Measurements from ENCODE around the gene PTCRA.
A peak's percentile ranks its signal among the peaks of the same experiment; 100 is the strongest.
"Not testable (repeated sequence)": the region's sequence is repeated elsewhere in the genome, so short reads cannot be mapped to it uniquely, and the experiment has no call there.

Gene PTCRA

GRCh38 chr6:42915732-42916131 is at the start of gene PTCRA:
Gene PTCRA (plus strand): TSS chr6:42916053. CDS start chr6:42916070, 17 bp downstream.
- DNase-seq (ENCODE audit: low read depth) = no peak

- no peak for DNase-seq (ENCODE audit: low read depth)
Measured at GRCh38 chr6:42870145-42870936, 45.5 kb upstream of the PTCRA start.

- DNase-seq (ENCODE audit: low read depth) = no peak
Measured at GRCh38 chr6:42871711-42872110, 44.1 kb upstream of the PTCRA start.

- DNase-seq (ENCODE audit: low read depth) = no peak
Measured at GRCh38 chr6:42873313-42873712, 42.5 kb upstream of the PTCRA start.

- DNase-seq (ENCODE audit: low read depth) = no peak
Measured at GRCh38 chr6:42877695-42878094, 38.2 kb upstream of the PTCRA start.

GRCh38 chr6:42879372-42880239 is 36.2 kb upstream of the PTCRA start, which contains the start of gene RPL7L1:
Gene RPL7L1 (plus strand): TSS chr6:42879616. CDS start chr6:42879911, 295 bp downstream.
- DNase-seq (ENCODE audit: low read depth) = peak; percentile 53

- DNase-seq (ENCODE audit: low read depth) = not testable (repeated sequence)
Measured at GRCh38 chr6:42880240-42880817, 35.5 kb upstream of the PTCRA start.

- not testable (repeated sequence) for DNase-seq (ENCODE audit: low read depth)
Measured at GRCh38 chr6:42880871-42881270, 35.0 kb upstream of the PTCRA start.

- no peak for DNase-seq (ENCODE audit: low read depth)
Measured at GRCh38 chr6:42885702-42886101, 30.2 kb upstream of the PTCRA start.

- DNase-seq (ENCODE audit: low read depth) = not testable (repeated sequence)
Measured at GRCh38 chr6:42888201-42888600, 27.7 kb upstream of the PTCRA start.

- no peak for DNase-seq (ENCODE audit: low read depth)
Measured at GRCh38 chr6:42889815-42890214, 26.0 kb upstream of the PTCRA start.

GRCh38 chr6:42890311-42891198 is 25.3 kb upstream of the PTCRA start:
- DNase-seq (ENCODE audit: low read depth) = peak; percentile 77

- DNase-seq (ENCODE audit: low read depth) = no peak
Measured at GRCh38 chr6:42891199-42891722, 24.6 kb upstream of the PTCRA start.

- not testable (repeated sequence) for DNase-seq (ENCODE audit: low read depth)
Measured at GRCh38 chr6:42894041-42894828, 21.6 kb upstream of the PTCRA start.

GRCh38 chr6:42896178-42896719 is 19.6 kb upstream of the PTCRA start:
- no peak for DNase-seq (ENCODE audit: low read depth)

- peak; percentile 55 for DNase-seq (ENCODE audit: low read depth)
Measured at GRCh38 chr6:42898891-42899361, 16.9 kb upstream of the PTCRA start.

GRCh38 chr6:42899871-42900270 is 16.0 kb upstream of the PTCRA start:
- no peak for DNase-seq (ENCODE audit: low read depth)

- DNase-seq (ENCODE audit: low read depth) = peak; percentile 40
Measured at GRCh38 chr6:42901538-42901957, 14.3 kb upstream of the PTCRA start.

- DNase-seq (ENCODE audit: low read depth) = not testable (repeated sequence)
Measured at GRCh38 chr6:42902429-42903263, 13.2 kb upstream of the PTCRA start.
